ENCODE measurements around the gene LSAMP. TPM values are rescaled to one million over a fixed set of nuclear protein-coding genes. Genes with fewer than 3 reads are reported as not detected.
A peak's percentile ranks its signal among the peaks of the same experiment; 100 is the strongest.

The LSAMP gene
- total RNA-seq, 1 experiment from 2014 or later, result 0.15 TPM

GRCh38 chr3:116449546-116450350, 4.5 kb upstream of the LSAMP start:
- H3K4me3 ChIP-seq (ENCODE audit: low read length), result no peak overlapping the region
- H3K36me3 ChIP-seq (ENCODE audit: low read depth, low read length), result no peaks in the 10 kb centered on the region
- ATAC-seq, result no peak
- TF ChIP-seq EZH2 (IDR thresholded peaks at IDR 0.05; ENCODE audit: low read length, unreplicated experiment) (no peak), EZH2phosphoT487 (IDR thresholded peaks at IDR 0.05; ENCODE audit: borderline replicate concordance, low read length) (no peak)
- TF ChIP-seq, protein P1, sequence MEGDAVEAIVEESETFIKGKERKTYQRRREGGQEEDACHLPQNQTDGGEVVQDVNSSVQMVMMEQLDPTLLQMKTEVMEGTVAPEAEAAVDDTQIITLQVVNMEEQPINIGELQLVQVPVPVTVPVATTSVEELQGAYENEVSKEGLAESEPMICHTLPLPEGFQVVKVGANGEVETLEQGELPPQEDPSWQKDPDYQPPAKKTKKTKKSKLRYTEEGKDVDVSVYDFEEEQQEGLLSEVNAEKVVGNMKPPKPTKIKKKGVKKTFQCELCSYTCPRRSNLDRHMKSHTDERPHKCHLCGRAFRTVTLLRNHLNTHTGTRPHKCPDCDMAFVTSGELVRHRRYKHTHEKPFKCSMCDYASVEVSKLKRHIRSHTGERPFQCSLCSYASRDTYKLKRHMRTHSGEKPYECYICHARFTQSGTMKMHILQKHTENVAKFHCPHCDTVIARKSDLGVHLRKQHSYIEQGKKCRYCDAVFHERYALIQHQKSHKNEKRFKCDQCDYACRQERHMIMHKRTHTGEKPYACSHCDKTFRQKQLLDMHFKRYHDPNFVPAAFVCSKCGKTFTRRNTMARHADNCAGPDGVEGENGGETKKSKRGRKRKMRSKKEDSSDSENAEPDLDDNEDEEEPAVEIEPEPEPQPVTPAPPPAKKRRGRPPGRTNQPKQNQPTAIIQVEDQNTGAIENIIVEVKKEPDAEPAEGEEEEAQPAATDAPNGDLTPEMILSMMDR (conservative IDR thresholded peaks at IDR 0.05; ENCODE audit: low read depth, low read length), result no peak
- no peaks in the 10 kb centered on the region for H3K4me1 ChIP-seq (ENCODE audit: insufficient read depth, low read length)
- ChIA-PET POLR2A (ENCODE audit: unreplicated experiment) (no interaction called here), CTCF (no interaction called here)
- no peaks in the 10 kb centered on the region for H4K20me1 ChIP-seq (ENCODE audit: low read length)
- no peaks in the 10 kb centered on the region for H3K9me3 ChIP-seq (ENCODE audit: low read length)
- H3F3A ChIP-seq (ENCODE audit: low read length, unreplicated experiment), result no peaks in the 10 kb centered on the region
- H2AFZ ChIP-seq (ENCODE audit: low read length), result no peak overlapping the region
- H3K9ac ChIP-seq (ENCODE audit: low read length), result no peak overlapping the region
- no peak overlapping the region for H3K27ac ChIP-seq (ENCODE audit: low read length)
- no peaks in the 10 kb centered on the region for H3K79me2 ChIP-seq (ENCODE audit: low read length)
- intact Hi-C loops (cut with micrococcal nuclease), result loop anchor here (5.0 kb wide), 1 partner anchor 302 kb away; no protein-coding TSS in a partner anchor
- H3K4me2 ChIP-seq (ENCODE audit: low read length), result no peak overlapping the region
- H3K9me2 ChIP-seq (replicated peaks; ENCODE audit: low read length), result no peaks in the 10 kb centered on the region
- DNase-seq, result no peak
- peaks cover 5% of the 10 kb centered on the region; the same call in 1 of the 2 replicates for H3K27me3 ChIP-seq (ENCODE audit: low read length)
- BruUV-seq (replicated peaks), result no TSS peak

GRCh38 chr3:116445990-116446389, 703 bp upstream of the LSAMP start:
- Histone ChIP-seq H4K20me1 (ENCODE audit: low read length) (no peaks in the 10 kb centered on the region), H3K79me2 (ENCODE audit: low read length) (no peaks in the 10 kb centered on the region), H3F3A (ENCODE audit: low read length, unreplicated experiment) (no peaks in the 10 kb centered on the region), H3K27me3 (ENCODE audit: low read length) (peaks cover 26% of the 10 kb centered on the region; the same call in 1 of the 2 replicates), H3K9me2 (replicated peaks; ENCODE audit: low read length) (no peaks in the 10 kb centered on the region), H2AFZ (ENCODE audit: low read length) (no peak overlapping the region), H3K36me3 (ENCODE audit: low read depth, low read length) (no peaks in the 10 kb centered on the region), H3K4me2 (ENCODE audit: low read length) (no peak overlapping the region), H3K27ac (ENCODE audit: low read length) (no peak overlapping the region), H3K9ac (ENCODE audit: low read length) (no peak overlapping the region), H3K4me3 (ENCODE audit: low read length) (no peak overlapping the region), H3K9me3 (ENCODE audit: low read length) (no peaks in the 10 kb centered on the region), H3K4me1 (ENCODE audit: insufficient read depth, low read length) (no peaks in the 10 kb centered on the region)
- POLR2A ChIA-PET (ENCODE audit: unreplicated experiment), result no interaction called here
- no TSS peak for BruUV-seq (replicated peaks)
- CTCF ChIA-PET, result no interaction called here
- ATAC-seq (no peak), DNase-seq (no peak)
- intact Hi-C loops (cut with micrococcal nuclease), result no loop called here
- TF ChIP-seq EZH2 (IDR thresholded peaks at IDR 0.05; ENCODE audit: low read length, unreplicated experiment) (no peak), EZH2phosphoT487 (IDR thresholded peaks at IDR 0.05; ENCODE audit: borderline replicate concordance, low read length) (no peak)
- TF ChIP-seq, protein P1 (conservative IDR thresholded peaks at IDR 0.05; ENCODE audit: low read depth, low read length), result no peak

DNA sequence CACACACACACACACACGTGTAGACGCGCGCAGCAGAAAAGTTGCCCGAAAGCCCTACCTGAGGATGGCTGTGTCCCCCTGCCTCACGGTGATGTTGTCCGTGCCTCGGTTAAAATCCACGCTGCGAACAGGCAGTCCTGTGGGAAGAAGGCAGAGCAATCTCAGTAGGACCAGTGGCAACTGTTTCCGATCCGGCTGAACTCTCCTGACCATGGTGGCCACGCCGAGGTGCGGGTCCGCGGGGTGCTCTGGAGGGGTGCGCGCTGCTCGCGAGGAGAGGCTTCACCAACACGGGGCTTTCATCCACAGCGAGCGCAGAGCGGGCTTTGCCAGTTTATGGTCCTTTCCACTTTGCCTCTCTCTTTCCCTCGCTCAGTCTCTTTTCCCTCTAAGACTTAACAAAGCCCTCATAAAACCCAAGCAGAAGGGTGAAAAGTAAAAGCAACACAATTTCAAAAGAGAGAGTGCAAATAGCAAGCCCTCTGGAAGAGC, 422 bp downstream of the LSAMP start:
- ATAC-seq (peak; percentile 35; the same call in 1 of the 2 replicates), DNase-seq (no peak)
- Histone ChIP-seq H4K20me1 (ENCODE audit: low read length) (no peaks in the 10 kb centered on the region), H3K79me2 (ENCODE audit: low read length) (no peaks in the 10 kb centered on the region), H3F3A (ENCODE audit: low read length, unreplicated experiment) (no peaks in the 10 kb centered on the region), H3K4me2 (ENCODE audit: low read length) (peak overlapping the region; percentile 58), H3K9ac (ENCODE audit: low read length) (no peak overlapping the region), H3K9me2 (replicated peaks; ENCODE audit: low read length) (no peaks in the 10 kb centered on the region), H3K27me3 (ENCODE audit: low read length) (peaks cover 26% of the 10 kb centered on the region; the same call in 1 of the 2 replicates), H3K27ac (ENCODE audit: low read length) (no peak overlapping the region), H2AFZ (ENCODE audit: low read length) (peak overlapping the region; percentile 26; the same call in 1 of the 2 replicates), H3K4me1 (ENCODE audit: insufficient read depth, low read length) (peaks cover 7% of the 10 kb centered on the region; the same call in 1 of the 2 replicates), H3K9me3 (ENCODE audit: low read length) (no peaks in the 10 kb centered on the region), H3K36me3 (ENCODE audit: low read depth, low read length) (no peaks in the 10 kb centered on the region), H3K4me3 (ENCODE audit: low read length) (peak overlapping the region; percentile 32; the same call in 1 of the 2 replicates)
- intact Hi-C loops (cut with micrococcal nuclease), result no loop called here
- ChIA-PET POLR2A (ENCODE audit: unreplicated experiment) (interaction anchor here (0.6 kb wide), 1 partner anchor 11 kb away, joined by 16 read pairs; no protein-coding TSS in a partner anchor), CTCF (no interaction called here)
- BruUV-seq (replicated peaks), result no TSS peak
- no peak for TF ChIP-seq EZH2phosphoT487 (IDR thresholded peaks at IDR 0.05; ENCODE audit: borderline replicate concordance, low read length)
- TF ChIP-seq, protein P1 (conservative IDR thresholded peaks at IDR 0.05; ENCODE audit: low read depth, low read length), result no peak
- TF ChIP-seq EZH2 (IDR thresholded peaks at IDR 0.05; ENCODE audit: low read length, unreplicated experiment), result no peak

Data from PC-3 (cell line).